Activated naive CD4-positive, alpha-beta T cell treated with anti-CD3 and anti-CD28 coated beads, Interleukin-2, amount 10 ng/mL, durations not matched to agents 7 days and 5 days (primary cell): ENCODE results near the gene MAML2.
"Not testable (repeated sequence)": the region's sequence is repeated elsewhere in the genome, so short reads cannot be mapped to it uniquely, and the experiment has no call there.

Experiments used
- CTCF ChIA-PET: fragments of 350-600 bp; sonication (Branson Sonifier 250); formaldehyde crosslinking; loops from one replicate; lab custom pipeline; 2021; ENCODE audit warnings: antibody characterized with exemption; lab: Charles Lee
- DNase-seq: peaks from one replicate; pipeline ENCODE4 v3.0.0-alpha.2; 2020
- H3K27ac Mint-ChIP-seq: one replicate; pipeline ENCODE4 v1.8.0; 2021; ENCODE audit warnings: mild to moderate bottlenecking, moderate library complexity, mixed read lengths
- H3K27me3 Mint-ChIP-seq: one replicate; pipeline ENCODE4 v1.8.0; 2021; ENCODE audit warnings: mild to moderate bottlenecking, mixed read lengths
- H3K36me3 Mint-ChIP-seq: one replicate; pipeline ENCODE4 v1.8.0; 2021; ENCODE audit warnings: mixed read lengths
- H3K4me1 Mint-ChIP-seq: one replicate; pipeline ENCODE4 v1.8.0; 2021; ENCODE audit warnings: mixed read lengths
- H3K4me3 Mint-ChIP-seq: one replicate; pipeline ENCODE4 v1.8.0; 2021; ENCODE audit warnings: mild to moderate bottlenecking, moderate library complexity, mixed read lengths
- H3K9me3 Mint-ChIP-seq: one replicate; pipeline ENCODE4 v1.8.0; 2021; ENCODE audit warnings: mixed read lengths

The MAML2 gene

GRCh38 chr11:96275801-96276594 lies 67.0 kb downstream of the MAML2 start:
- peaks cover 41% of the 10 kb centered on the region for H3K36me3 Mint-ChIP-seq
- H3K4me1 Mint-ChIP-seq: peaks cover 42% of the 10 kb centered on the region
- no peak overlapping the region for H3K4me3 Mint-ChIP-seq
- peaks cover 8% of the 10 kb centered on the region for H3K9me3 Mint-ChIP-seq
- H3K27me3 Mint-ChIP-seq: no peaks in the 10 kb centered on the region
- DNase-seq: no peak
- no peak overlapping the region for H3K27ac Mint-ChIP-seq
- CTCF ChIA-PET: interaction anchor here (0.7 to 1.2 kb wide), 4 partner anchors 11 to 68 kb away, joined by 3 to 6 read pairs (median 3); partner anchors contain the start of gene MAML2

- DNase-seq: no peak
- Mint-ChIP-seq H3K4me3 (no peak overlapping the region), H3K36me3 (peaks cover 54% of the 10 kb centered on the region), H3K27me3 (no peaks in the 10 kb centered on the region), H3K9me3 (peaks cover 17% of the 10 kb centered on the region), H3K4me1 (peaks cover 34% of the 10 kb centered on the region), H3K27ac (no peak overlapping the region)
- CTCF ChIA-PET: no interaction called here
Observed at GRCh38 chr11:96273507-96273906, 69.5 kb downstream of the MAML2 start.

GRCh38 chr11:96272529-96273222 lies 70.3 kb downstream of the MAML2 start:
- no peak overlapping the region for H3K4me3 Mint-ChIP-seq
- H3K27me3 Mint-ChIP-seq: no peaks in the 10 kb centered on the region
- no peak for DNase-seq
- CTCF ChIA-PET: no interaction called here
- peaks cover 36% of the 10 kb centered on the region for H3K4me1 Mint-ChIP-seq
- no peak overlapping the region for H3K27ac Mint-ChIP-seq
- peaks cover 17% of the 10 kb centered on the region for H3K9me3 Mint-ChIP-seq
- peaks cover 52% of the 10 kb centered on the region for H3K36me3 Mint-ChIP-seq

- H3K27ac Mint-ChIP-seq: no peak overlapping the region
- H3K9me3 Mint-ChIP-seq: peaks cover 17% of the 10 kb centered on the region
- no peaks in the 10 kb centered on the region for H3K27me3 Mint-ChIP-seq
- no peak for DNase-seq
- no peak overlapping the region for H3K4me3 Mint-ChIP-seq
- H3K36me3 Mint-ChIP-seq: peaks cover 51% of the 10 kb centered on the region
- CTCF ChIA-PET: no interaction called here
- H3K4me1 Mint-ChIP-seq: peaks cover 42% of the 10 kb centered on the region
Observed at GRCh38 chr11:96271777-96272176, 71.2 kb downstream of the MAML2 start.

- not testable (repeated sequence) for H3K27me3 Mint-ChIP-seq, H3K4me3 Mint-ChIP-seq, DNase-seq, H3K27ac Mint-ChIP-seq
- Mint-ChIP-seq H3K4me1 (peaks cover 45% of the 10 kb centered on the region), H3K9me3 (peaks cover 17% of the 10 kb centered on the region), H3K36me3 (peaks cover 50% of the 10 kb centered on the region)
- CTCF ChIA-PET: interaction anchor here (1.4 kb wide), 1 partner anchor 70 kb away, joined by 3 read pairs; no protein-coding TSS in a partner anchor
Observed at GRCh38 chr11:96271352-96271751, 71.6 kb downstream of the MAML2 start.

- peak overlapping the region; percentile 26 for H3K27ac Mint-ChIP-seq
- CTCF ChIA-PET: interaction anchor here (1.5 kb wide), 1 partner anchor 12 kb away, joined by 4 read pairs; no protein-coding TSS in a partner anchor
- peaks cover 69% of the 10 kb centered on the region for H3K4me1 Mint-ChIP-seq
- H3K27me3 Mint-ChIP-seq, DNase-seq, H3K4me3 Mint-ChIP-seq: not testable (repeated sequence)
- peaks cover 63% of the 10 kb centered on the region for H3K36me3 Mint-ChIP-seq
- H3K9me3 Mint-ChIP-seq: peaks cover 17% of the 10 kb centered on the region
Observed at GRCh38 chr11:96268527-96268926, 74.5 kb downstream of the MAML2 start.

GRCh38 chr11:96267496-96268032 lies 75.4 kb downstream of the MAML2 start:
- Mint-ChIP-seq H3K4me3 (peak overlapping the region; percentile 60), H3K36me3 (peaks cover 65% of the 10 kb centered on the region), H3K27ac (peak overlapping the region; percentile 93), H3K27me3 (no peaks in the 10 kb centered on the region), H3K4me1 (peaks cover 75% of the 10 kb centered on the region), H3K9me3 (peaks cover 15% of the 10 kb centered on the region)
- CTCF ChIA-PET: interaction anchor here (1.0 to 2.4 kb wide), 4 partner anchors 13 to 75 kb away, joined by 3 to 8 read pairs (median 4); partner anchors contain the start of gene MAML2
- peak; percentile 30 for DNase-seq

GRCh38 chr11:96267001-96267495 lies 75.9 kb downstream of the MAML2 start:
- Mint-ChIP-seq H3K36me3 (peaks cover 62% of the 10 kb centered on the region), H3K9me3 (peaks cover 15% of the 10 kb centered on the region), H3K27ac (peak overlapping the region; percentile 93), H3K4me3 (peak overlapping the region; percentile 60), H3K27me3 (no peaks in the 10 kb centered on the region), H3K4me1 (peaks cover 75% of the 10 kb centered on the region)
- DNase-seq: no peak
- CTCF ChIA-PET: interaction anchor here (1.0 to 2.4 kb wide), 4 partner anchors 14 to 76 kb away, joined by 3 to 8 read pairs (median 4); partner anchors contain the start of gene MAML2

GRCh38 chr11:96265972-96266371 lies 77.0 kb downstream of the MAML2 start:
- peaks cover 58% of the 10 kb centered on the region for H3K36me3 Mint-ChIP-seq
- peaks cover 77% of the 10 kb centered on the region for H3K4me1 Mint-ChIP-seq
- DNase-seq: no peak
- peaks cover 9% of the 10 kb centered on the region for H3K9me3 Mint-ChIP-seq
- no peak overlapping the region for H3K4me3 Mint-ChIP-seq
- no peaks in the 10 kb centered on the region for H3K27me3 Mint-ChIP-seq
- peak overlapping the region; percentile 42 for H3K27ac Mint-ChIP-seq
- CTCF ChIA-PET: interaction anchor here (0.5 to 2.4 kb wide), 5 partner anchors 9 to 251 kb away, joined by 3 to 8 read pairs (median 3); partner anchors contain the start of gene MAML2

GRCh38 chr11:96265220-96265737 lies 77.7 kb downstream of the MAML2 start:
- CTCF ChIA-PET: interaction anchor here (0.7 to 2.4 kb wide), 4 partner anchors 9 to 78 kb away, joined by 3 to 8 read pairs (median 3); partner anchors contain the start of gene MAML2
- Mint-ChIP-seq H3K4me3 (no peak overlapping the region), H3K27me3 (no peaks in the 10 kb centered on the region), H3K27ac (peak overlapping the region; percentile 22), H3K9me3 (peaks cover 5% of the 10 kb centered on the region), H3K4me1 (peaks cover 79% of the 10 kb centered on the region), H3K36me3 (peaks cover 54% of the 10 kb centered on the region)
- no peak for DNase-seq

GRCh38 chr11:96264364-96264763 lies 78.6 kb downstream of the MAML2 start:
- CTCF ChIA-PET: no interaction called here
- H3K36me3 Mint-ChIP-seq: peaks cover 53% of the 10 kb centered on the region

GRCh38 chr11:96263238-96263763 lies 79.7 kb downstream of the MAML2 start:
- CTCF ChIA-PET: interaction anchor here (0.7 kb wide), 1 partner anchor 77 kb away, joined by 3 read pairs; no protein-coding TSS in a partner anchor
- DNase-seq: no peak
- Mint-ChIP-seq H3K36me3 (peaks cover 54% of the 10 kb centered on the region), H3K4me3 (no peak overlapping the region), H3K27ac (no peak overlapping the region), H3K27me3 (no peaks in the 10 kb centered on the region), H3K9me3 (no peaks in the 10 kb centered on the region), H3K4me1 (peaks cover 91% of the 10 kb centered on the region)

More at GRCh38 chr11:96264364-96264763, 78.6 kb downstream of the MAML2 start:
- H3K27me3 Mint-ChIP-seq: no peaks in the 10 kb centered on the region
- no peak for DNase-seq
- H3K9me3 Mint-ChIP-seq: peaks cover 5% of the 10 kb centered on the region
- no peak overlapping the region for H3K4me3 Mint-ChIP-seq
- peaks cover 86% of the 10 kb centered on the region for H3K4me1 Mint-ChIP-seq
- H3K27ac Mint-ChIP-seq: no peak overlapping the region

GRCh38 chr11:96260532-96260931 lies 82.5 kb downstream of the MAML2 start:
- no peaks in the 10 kb centered on the region for H3K27me3 Mint-ChIP-seq
- H3K4me3 Mint-ChIP-seq: no peak overlapping the region
- peaks cover 58% of the 10 kb centered on the region for H3K36me3 Mint-ChIP-seq
- peaks cover 91% of the 10 kb centered on the region for H3K4me1 Mint-ChIP-seq
- no peak for DNase-seq
- CTCF ChIA-PET: no interaction called here
- no peaks in the 10 kb centered on the region for H3K9me3 Mint-ChIP-seq
- peak overlapping the region; percentile 96 for H3K27ac Mint-ChIP-seq
